Activated T-helper 2 cell treated with anti-CD3 and anti-CD28 coated beads, Interferon-gamma antibody, Interleukin-2, Interleukin-4, amounts not matched to agents 10 μg/mL and 5 μg/mL and 100 μg/mL, durations not matched to agents 14 hours and 24 hours and 36 hours (primary cell): ENCODE measurements around the gene RREB1. TPM values are rescaled to one million over a fixed set of nuclear protein-coding genes. Genes with fewer than 3 reads are reported as not detected.

Experiments
- DNase-seq: peaks from one replicate; pipeline ENCODE4 v3.0.0; 2021; ENCODE audit warnings: low spot score
- H3K27ac Mint-ChIP-seq: one replicate; pipeline ENCODE4 v1.8.0; 2021; ENCODE audit warnings: mixed read lengths
- H3K27me3 Mint-ChIP-seq: one replicate; pipeline ENCODE4 v1.8.0; 2021; ENCODE audit warnings: low read depth, mixed read lengths
- H3K36me3 Mint-ChIP-seq: one replicate; pipeline ENCODE4 v1.8.0; 2021; ENCODE audit warnings: low read depth, mixed read lengths
- H3K4me1 Mint-ChIP-seq: one replicate; pipeline ENCODE4 v1.8.0; 2021; ENCODE audit warnings: low read depth, mixed read lengths
- H3K4me3 Mint-ChIP-seq: one replicate; pipeline ENCODE4 v1.8.0; 2021; ENCODE audit warnings: low read depth, mild to moderate bottlenecking, moderate library complexity, mixed read lengths
- H3K9me3 Mint-ChIP-seq: one replicate; pipeline ENCODE4 v1.8.0; 2021; ENCODE audit warnings: mixed read lengths
- intact Hi-C: fragments of 100-400 bp; cut with micrococcal nuclease; formaldehyde crosslinking; loops from one replicate; pipeline ENCODE4 v1.15.1; 2023
- total RNA-seq: library from RNA; stranded (reverse); gene quantifications from 2 replicates; pipeline ENCODE4 v1.2.3, GENCODE V29; 2022

The RREB1 gene
- total RNA-seq, 1 donor from 2014 or later, result 23.1 TPM

DNA sequence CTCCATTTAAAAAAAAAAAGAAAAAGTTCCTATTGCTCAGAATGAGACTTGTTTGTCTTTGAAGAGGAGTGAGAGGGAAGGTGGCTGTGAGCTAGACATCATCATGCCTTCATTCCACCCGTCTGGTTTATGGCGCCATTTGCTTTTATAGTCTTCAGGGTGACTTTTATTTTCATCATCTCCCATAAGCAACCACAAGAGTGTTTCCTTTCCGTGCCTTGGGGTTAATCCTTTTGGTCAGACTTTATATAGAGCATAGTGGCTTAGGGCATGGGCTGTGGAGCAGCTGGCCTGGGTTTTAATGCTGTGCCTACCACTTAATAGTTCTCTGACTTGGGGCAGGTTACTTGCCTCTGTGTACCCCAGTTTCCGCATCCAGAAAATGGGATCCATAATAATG, 77.8 kb downstream of the RREB1 start:
- Mint-ChIP-seq H3K36me3 (peaks cover 79% of the 10 kb centered on the region), H3K9me3 (no peaks in the 10 kb centered on the region), H3K4me3 (no peak overlapping the region), H3K4me1 (peaks cover 9% of the 10 kb centered on the region), H3K27ac (no peak overlapping the region), H3K27me3 (no peaks in the 10 kb centered on the region)
- intact Hi-C loops, result no loop called here
- DNase-seq, result no peak

DNA sequence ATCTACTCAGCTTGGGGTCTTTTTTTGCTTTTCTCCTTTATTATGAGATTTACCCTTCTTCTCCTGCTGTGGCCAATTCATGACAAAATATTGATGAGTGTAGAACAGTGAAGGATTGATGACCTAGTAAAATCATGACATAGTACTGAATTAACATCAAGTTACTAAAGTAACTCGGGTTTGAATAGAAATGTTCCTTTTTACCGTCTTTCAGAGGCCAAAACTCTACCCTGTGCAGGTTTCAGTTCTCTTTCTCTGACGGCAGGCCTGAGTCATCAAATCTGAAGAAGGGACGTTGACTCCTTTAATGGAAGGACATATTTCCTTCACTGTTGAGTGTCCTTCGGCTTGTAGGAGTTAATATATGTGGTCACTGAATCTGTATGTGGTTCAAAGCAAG, 80.7 kb downstream of the RREB1 start:
- peak overlapping the region; percentile 11 for H3K27ac Mint-ChIP-seq
- peaks cover 81% of the 10 kb centered on the region for H3K36me3 Mint-ChIP-seq
- no peaks in the 10 kb centered on the region for H3K9me3 Mint-ChIP-seq
- H3K4me3 Mint-ChIP-seq, result no peak overlapping the region
- peaks cover 9% of the 10 kb centered on the region for H3K4me1 Mint-ChIP-seq
- H3K27me3 Mint-ChIP-seq, result no peaks in the 10 kb centered on the region
- intact Hi-C loops, result no loop called here
- no peak for DNase-seq

DNA sequence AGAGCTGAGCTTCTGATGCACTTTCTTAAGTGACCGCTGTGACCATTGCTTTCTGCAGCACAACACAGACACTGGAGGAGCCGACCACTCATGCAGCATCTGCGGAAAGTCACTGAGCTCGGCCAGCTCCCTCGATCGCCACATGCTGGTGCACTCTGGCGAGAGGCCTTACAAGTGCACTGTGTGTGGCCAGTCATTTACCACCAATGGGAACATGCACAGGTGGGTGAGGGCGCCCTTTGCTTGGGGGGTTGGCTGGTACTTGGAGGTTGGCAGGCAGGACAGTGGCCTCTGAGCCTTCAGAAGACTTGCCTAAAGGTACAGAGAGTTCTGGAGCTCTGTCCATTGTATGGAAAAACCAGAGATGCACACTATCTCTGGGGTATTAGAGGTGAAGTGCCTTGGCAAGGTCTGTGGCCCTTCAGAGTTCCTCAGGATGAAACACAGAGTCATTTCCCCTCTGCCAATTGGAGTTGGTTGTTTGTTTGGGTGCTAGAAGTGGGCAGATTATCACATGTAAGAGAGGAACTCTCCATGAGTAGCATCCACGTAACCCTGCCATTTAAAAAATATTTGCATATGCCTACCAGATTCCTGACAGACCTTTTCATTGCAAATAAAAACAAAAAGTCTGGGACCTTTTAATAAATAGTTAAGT, 81.5 kb downstream of the RREB1 start:
- Mint-ChIP-seq H3K4me1 (peaks cover 9% of the 10 kb centered on the region), H3K9me3 (no peaks in the 10 kb centered on the region), H3K36me3 (peaks cover 77% of the 10 kb centered on the region), H3K27me3 (no peaks in the 10 kb centered on the region), H3K4me3 (no peak overlapping the region), H3K27ac (no peak overlapping the region)
- DNase-seq, result no peak
- intact Hi-C loops, result no loop called here

DNA sequence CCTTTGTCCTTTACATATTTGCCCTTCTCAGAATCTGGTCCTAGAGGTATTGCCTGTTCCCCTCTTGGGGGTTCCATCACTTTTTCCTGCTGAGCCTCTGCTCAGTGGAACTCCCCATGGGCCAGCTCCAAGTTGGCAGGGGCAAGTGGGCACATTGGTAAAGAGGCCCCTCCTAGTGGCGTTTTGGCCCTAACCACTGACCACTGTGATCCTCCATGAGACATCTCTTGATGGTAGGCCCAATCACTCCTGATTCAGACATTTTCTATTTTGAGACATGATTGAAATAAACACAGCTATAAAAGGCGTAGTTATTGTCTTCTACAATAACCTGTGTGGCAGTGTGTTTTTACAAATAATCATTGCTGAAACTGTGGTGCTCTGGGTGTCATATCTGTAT, 83.0 kb downstream of the RREB1 start:
- DNase-seq, result no peak
- Mint-ChIP-seq H3K9me3 (no peaks in the 10 kb centered on the region), H3K36me3 (peaks cover 72% of the 10 kb centered on the region), H3K27ac (no peak overlapping the region), H3K4me1 (peaks cover 15% of the 10 kb centered on the region), H3K4me3 (no peak overlapping the region), H3K27me3 (no peaks in the 10 kb centered on the region)
- intact Hi-C loops, result no loop called here

DNA sequence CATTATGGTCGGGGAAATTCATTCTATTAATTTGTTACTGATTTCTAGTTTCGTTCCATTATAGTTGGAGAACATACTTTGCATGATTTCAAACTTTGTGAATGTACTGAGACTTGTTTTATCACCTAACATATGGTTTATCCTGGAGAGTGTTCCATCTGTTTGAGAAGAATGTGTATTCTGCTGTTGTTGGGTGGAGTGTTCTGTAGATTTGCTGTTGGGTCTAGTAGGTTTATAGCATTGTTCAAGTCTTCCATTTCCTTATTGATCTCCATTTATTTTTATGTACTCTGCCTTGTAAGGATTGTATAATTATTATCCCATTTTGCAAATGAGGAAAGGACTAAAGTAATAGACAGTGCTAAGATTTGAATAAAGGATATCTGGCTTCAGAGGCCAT, 85.4 kb downstream of the RREB1 start:
- intact Hi-C loops, result no loop called here
- no peaks in the 10 kb centered on the region for H3K27me3 Mint-ChIP-seq
- H3K4me1 Mint-ChIP-seq, result peaks cover 25% of the 10 kb centered on the region
- peaks cover 64% of the 10 kb centered on the region for H3K36me3 Mint-ChIP-seq
- no peak overlapping the region for H3K27ac Mint-ChIP-seq
- DNase-seq, result no peak
- no peaks in the 10 kb centered on the region for H3K9me3 Mint-ChIP-seq
- no peak overlapping the region for H3K4me3 Mint-ChIP-seq

DNA sequence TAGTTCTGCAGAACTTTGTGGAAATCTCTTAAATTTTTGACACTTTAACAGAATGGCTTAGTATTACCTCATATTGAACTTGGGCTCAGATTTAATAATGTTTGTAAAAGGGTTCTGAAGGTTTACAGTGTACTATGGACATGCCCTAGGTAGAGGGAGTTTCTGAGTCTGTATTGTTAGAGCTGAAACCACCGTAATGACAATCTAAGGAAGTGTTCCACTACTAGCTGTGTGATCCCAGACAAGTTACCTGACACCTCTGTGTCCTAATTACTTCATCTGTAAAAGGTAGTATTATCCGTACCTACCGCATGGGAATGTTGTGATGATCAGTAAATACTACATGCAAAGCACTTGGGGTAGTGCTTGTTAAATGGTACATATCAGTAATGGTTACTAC, 86.9 kb downstream of the RREB1 start:
- intact Hi-C loops, result no loop called here
- H3K4me3 Mint-ChIP-seq, result no peak overlapping the region
- H3K36me3 Mint-ChIP-seq, result peaks cover 57% of the 10 kb centered on the region
- DNase-seq, result no peak
- H3K4me1 Mint-ChIP-seq, result peaks cover 19% of the 10 kb centered on the region
- H3K27ac Mint-ChIP-seq, result no peak overlapping the region
- H3K27me3 Mint-ChIP-seq, result no peaks in the 10 kb centered on the region
- H3K9me3 Mint-ChIP-seq, result no peaks in the 10 kb centered on the region

DNA sequence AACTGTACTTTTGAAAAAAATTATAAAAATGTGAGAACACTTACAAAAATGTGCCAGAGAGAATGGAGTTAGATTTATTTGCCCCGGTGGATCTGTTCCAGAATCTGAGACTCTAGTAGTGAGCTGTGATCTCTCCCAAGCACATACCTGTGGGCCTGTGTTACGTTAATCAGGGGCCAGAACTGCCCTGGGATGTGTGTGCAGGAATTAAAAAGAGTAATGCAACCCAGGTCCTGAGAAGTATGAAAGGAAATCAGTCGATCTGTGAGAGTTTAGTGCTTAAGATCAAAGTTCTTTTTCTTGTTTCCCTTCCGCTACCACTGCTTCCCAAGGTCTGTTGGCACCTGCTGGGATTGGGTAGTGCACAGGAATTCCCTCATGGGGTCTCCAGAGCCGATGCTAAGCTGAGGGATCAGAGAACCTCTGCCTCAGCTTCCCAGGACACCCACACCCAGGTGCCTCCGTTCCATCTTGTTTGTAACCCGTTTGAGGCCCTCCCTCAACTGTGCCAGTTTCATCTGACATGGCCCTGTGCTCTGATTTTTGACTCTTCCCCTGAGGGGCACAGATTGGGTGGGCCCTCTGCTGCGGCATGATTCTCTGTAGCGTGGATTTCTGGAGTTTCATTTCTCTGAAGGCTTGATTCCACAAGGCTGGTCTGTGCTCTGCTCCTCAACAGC, 87.7 kb downstream of the RREB1 start:
- H3K27ac Mint-ChIP-seq, result no peak overlapping the region
- DNase-seq, result no peak
- no peaks in the 10 kb centered on the region for H3K27me3 Mint-ChIP-seq
- H3K36me3 Mint-ChIP-seq, result peaks cover 54% of the 10 kb centered on the region
- no peaks in the 10 kb centered on the region for H3K9me3 Mint-ChIP-seq
- H3K4me3 Mint-ChIP-seq, result no peak overlapping the region
- peaks cover 19% of the 10 kb centered on the region for H3K4me1 Mint-ChIP-seq
- intact Hi-C loops, result no loop called here

DNA sequence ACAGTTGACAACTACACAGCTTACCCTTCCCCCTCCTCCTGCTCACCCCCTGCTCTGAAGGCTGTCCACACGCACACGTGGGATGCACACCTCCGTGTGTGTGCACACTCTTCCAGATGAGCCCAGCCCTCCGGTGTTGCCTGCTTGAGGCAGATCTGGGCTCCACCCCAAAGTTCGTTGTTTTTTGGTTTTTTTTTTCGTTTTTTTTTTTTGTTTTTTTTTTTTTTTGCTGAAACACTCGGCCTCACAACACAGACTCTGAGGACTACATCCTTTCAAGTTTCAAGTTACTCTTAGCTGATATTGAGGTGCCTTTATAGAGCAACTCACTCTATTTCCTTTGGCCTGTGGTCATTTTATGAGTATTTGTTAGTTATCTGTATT, 88.2 kb downstream of the RREB1 start:
- peaks cover 49% of the 10 kb centered on the region for H3K36me3 Mint-ChIP-seq

DNA sequence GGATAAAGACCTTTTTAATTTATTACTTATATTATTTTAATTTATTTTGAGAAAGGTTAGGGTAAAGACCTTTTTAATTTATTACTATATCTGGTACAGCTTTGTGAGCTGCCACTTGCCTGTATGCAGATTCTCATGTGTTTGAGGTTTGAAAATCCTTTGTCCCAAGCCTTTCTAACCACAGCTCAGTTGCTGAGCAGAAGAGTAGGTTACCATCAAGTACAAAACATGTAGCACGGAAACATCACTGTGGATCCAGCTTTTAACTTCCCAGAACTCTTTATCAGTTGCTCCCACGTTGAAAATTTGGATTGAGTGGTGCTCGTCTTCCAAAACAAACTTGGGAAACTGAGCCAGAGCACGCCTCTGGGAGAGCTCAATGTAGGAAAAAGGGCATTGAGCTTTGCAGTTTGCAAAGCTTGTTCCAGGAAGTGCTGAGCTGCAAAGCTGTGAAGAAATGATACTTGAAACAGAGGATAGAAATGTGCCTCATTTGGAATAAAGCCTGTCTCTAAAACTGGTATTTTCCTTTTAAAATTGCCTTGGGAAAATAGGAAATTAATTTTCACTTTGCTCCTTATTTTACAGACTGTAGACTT, 89.0 kb downstream of the RREB1 start:
- peaks cover 27% of the 10 kb centered on the region for H3K4me1 Mint-ChIP-seq
- no peak overlapping the region for H3K4me3 Mint-ChIP-seq
- H3K36me3 Mint-ChIP-seq, result peaks cover 46% of the 10 kb centered on the region
- H3K9me3 Mint-ChIP-seq, result no peaks in the 10 kb centered on the region
- H3K27ac Mint-ChIP-seq, result no peak overlapping the region
- H3K27me3 Mint-ChIP-seq, result no peaks in the 10 kb centered on the region
- intact Hi-C loops, result no loop called here
- no peak for DNase-seq

More for the DNA sequence above, 88.2 kb downstream of the RREB1 start:
- intact Hi-C loops, result no loop called here
- peak overlapping the region; percentile 30 for H3K27ac Mint-ChIP-seq
- H3K4me3 Mint-ChIP-seq, result no peak overlapping the region
- H3K9me3 Mint-ChIP-seq, result no peaks in the 10 kb centered on the region
- peaks cover 23% of the 10 kb centered on the region for H3K4me1 Mint-ChIP-seq
- H3K27me3 Mint-ChIP-seq, result no peaks in the 10 kb centered on the region
- DNase-seq, result no peak

DNA sequence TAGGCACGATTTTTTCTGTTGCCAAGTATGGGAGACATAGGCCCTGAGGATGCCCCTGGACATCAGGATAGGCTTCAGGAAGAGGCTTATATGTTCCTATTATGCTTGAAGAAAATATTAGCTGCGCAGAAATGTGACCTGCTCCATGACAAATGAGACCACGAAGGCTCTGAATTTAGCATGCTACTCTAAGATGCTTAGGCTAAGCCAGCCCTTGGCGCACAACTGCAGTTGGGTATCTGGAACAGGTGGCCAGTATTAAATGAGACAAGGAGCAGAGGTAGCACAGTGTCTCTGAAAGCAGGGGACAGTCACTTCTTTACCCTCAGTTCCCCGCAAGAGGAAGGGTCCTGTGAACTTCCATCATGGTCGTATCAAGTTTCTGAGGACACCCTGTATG, 90.0 kb downstream of the RREB1 start:
- Mint-ChIP-seq H3K4me1 (peaks cover 36% of the 10 kb centered on the region), H3K27me3 (no peaks in the 10 kb centered on the region), H3K36me3 (peaks cover 45% of the 10 kb centered on the region), H3K4me3 (no peak overlapping the region), H3K9me3 (no peaks in the 10 kb centered on the region), H3K27ac (no peak overlapping the region)
- intact Hi-C loops, result no loop called here
- no peak for DNase-seq

DNA sequence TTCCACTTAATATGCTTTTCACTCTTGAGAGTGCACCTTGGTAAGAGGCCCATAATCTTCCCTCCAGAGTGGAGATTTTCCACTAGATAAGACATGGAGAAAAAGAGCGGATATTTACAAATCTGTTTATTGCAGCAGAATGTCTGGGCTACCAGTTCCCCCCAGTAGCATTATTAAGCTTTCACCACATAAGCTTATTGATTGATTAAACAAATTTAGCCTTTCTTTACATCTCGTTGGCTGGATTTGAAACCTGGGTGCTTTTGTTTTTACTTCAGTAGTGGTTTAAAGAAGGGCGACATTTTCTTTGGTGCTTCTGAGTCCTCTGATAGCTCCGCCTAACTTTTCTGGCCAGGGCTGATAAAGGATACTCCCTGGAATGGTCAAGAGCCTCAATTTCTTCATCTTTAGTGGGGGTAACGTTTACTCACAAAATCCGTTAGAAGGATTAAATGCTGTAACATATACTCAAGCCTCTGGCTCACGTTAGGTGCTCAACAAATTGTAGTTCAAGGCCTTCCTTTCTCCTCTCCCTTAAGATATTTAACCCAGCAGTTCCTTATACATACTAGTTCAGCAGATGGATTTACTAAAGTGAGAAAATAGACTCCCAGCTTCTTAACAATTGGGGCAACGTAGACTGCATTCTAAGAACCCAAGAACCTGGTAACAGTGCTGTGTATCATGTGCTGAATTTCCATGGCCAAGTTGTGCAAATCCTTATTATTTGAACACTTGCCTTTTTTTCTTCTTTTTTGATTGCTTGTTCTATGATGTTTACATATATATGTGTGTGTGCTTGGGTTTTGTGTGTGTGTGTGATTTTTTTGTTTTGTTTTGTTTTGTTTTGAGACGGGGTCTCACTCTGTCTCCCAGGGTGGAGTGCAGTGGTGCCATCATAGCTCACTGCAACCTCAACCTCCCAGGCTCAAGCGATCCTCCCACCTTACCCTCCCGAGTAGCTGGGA, 91.4 kb downstream of the RREB1 start:
- peaks cover 39% of the 10 kb centered on the region for H3K4me1 Mint-ChIP-seq
- intact Hi-C loops, result no loop called here

DNA sequence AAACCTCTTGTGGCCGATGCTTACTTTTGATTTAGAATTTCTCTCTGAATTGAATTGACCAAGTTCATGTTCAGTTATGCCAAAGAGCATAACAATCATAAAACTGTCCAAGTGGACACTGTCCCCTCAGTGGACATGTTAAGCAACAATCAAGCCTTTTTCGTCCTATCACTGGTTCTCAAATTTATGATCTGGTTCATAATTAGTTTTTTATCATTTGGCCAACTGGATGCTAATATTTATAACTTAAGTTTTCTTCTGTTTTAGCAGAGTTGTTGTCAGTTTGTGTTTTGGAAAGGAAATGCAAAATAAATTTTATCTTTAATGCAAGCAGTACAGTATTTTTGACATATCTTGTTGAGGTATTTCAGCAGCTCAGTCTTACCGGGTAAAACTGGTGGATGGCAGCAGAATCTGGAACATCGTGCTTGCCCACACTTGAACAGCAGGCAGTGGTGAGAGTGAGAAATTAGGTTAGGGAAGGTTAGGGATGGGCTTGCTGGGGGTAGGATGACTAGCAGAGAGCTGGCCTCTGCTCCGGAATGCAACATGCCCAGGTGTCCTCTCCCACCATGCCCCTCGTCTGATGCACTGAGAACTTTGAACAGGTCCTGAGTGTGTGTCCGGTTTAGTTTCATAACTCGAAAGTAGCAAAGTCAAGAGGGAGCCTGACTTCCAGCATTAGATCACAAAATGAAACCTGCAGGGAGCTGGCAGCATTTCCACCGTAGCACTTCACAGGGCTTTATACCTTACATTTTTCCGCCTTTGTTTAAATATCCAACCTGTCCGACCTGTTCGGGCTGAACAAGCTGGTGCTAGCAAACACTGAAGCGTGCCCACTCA, 93.1 kb downstream of the RREB1 start:
- intact Hi-C loops, result loop anchor here (5.0 kb wide), 1 partner anchor 94 kb away; the partner anchor contains the start of gene RREB1
- H3K27ac Mint-ChIP-seq, result no peak overlapping the region

More for the DNA sequence above, 91.4 kb downstream of the RREB1 start:
- H3K36me3 Mint-ChIP-seq, result peaks cover 43% of the 10 kb centered on the region
- H3K27me3 Mint-ChIP-seq, result no peaks in the 10 kb centered on the region
- no peak overlapping the region for H3K4me3 Mint-ChIP-seq
- DNase-seq, result no peak
- no peak overlapping the region for H3K27ac Mint-ChIP-seq
- no peaks in the 10 kb centered on the region for H3K9me3 Mint-ChIP-seq

More for the DNA sequence above, 93.1 kb downstream of the RREB1 start:
- no peak for DNase-seq
- no peak overlapping the region for H3K4me3 Mint-ChIP-seq
- H3K9me3 Mint-ChIP-seq, result no peaks in the 10 kb centered on the region
- H3K36me3 Mint-ChIP-seq, result peaks cover 44% of the 10 kb centered on the region
- H3K4me1 Mint-ChIP-seq, result peaks cover 30% of the 10 kb centered on the region
- H3K27me3 Mint-ChIP-seq, result no peaks in the 10 kb centered on the region
